NCI-H226 (cell line): ENCODE results near the gene STARD8.

ENCODE experiments used
- DNase-seq: peaks from one replicate; pipeline ENCODE4 v3.0.0-alpha.2; 2015

Gene STARD8

GRCh38 chrX:68754406-68754805, 106.9 kb downstream of the STARD8 start:
- DNase-seq = no peak

DNA sequence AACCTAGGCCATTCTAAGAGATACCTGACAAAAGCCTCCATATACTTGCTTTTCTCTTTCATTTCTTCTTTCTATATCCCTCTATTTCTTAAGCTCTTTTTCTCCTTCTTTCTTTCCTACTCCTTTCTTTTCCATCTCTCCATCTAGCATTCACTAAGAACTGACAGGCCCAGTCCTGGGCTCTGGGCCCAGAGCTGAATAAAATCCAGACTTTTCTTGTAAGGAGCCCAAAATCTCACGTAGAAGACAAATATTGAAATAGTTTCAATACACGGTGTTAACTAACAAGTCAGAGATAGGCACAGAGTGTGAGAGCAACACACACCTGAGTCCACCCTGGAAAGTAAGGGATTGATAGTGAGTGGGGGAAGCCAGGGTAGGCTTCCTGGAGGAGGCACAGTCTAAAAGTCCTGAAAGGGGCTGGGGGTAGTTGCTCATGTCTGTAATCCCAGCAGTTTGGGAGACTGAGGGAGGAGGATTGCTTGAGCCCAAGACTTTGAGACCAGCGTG, 108.2 kb downstream of the STARD8 start:
- DNase-seq = no peak

GRCh38 chrX:68757331-68757730, 109.9 kb downstream of the STARD8 start:
- no peak for DNase-seq

DNA sequence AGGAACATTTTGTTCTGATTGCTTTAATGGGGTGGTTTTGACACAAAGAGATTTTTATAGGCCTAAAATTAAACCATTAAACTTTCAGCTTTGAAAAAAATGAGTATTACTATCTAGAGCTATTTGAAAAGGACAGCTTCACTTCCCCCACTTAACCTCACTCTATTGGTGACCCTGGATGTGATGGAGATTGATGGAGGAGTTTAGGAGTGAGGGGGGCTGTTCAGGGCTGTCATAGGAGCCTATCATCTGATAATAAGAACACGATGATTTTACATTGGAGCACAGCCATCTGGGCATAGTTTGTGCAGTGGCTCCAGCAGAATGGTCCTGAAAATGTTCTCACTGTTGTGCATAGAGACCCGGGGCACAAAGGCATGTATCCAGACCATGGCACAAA, 110.3 kb downstream of the STARD8 start:
- DNase-seq = no peak

DNA sequence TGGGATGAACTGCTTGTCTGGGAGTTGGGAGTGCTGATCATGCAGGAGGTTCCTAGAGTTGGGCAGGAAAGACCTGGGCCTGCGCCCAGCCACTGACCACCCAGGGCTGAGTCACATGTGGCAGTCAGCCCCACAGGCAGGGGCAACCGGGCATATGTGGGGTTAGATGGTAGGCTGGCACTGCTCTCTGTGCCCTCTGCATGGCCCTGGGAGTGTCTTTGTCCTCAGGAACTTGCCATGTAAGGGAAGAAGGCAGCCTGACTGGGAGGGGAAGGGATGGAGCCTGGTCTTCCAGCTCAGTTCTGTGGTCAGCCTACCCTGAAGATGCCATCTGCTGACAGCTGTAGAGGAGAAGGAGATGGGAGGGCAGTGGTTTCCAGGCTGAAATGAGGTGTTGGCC, 111.2 kb downstream of the STARD8 start:
- DNase-seq = no peak

GRCh38 chrX:68761086-68761485, 113.6 kb downstream of the STARD8 start:
- DNase-seq = no peak

DNA sequence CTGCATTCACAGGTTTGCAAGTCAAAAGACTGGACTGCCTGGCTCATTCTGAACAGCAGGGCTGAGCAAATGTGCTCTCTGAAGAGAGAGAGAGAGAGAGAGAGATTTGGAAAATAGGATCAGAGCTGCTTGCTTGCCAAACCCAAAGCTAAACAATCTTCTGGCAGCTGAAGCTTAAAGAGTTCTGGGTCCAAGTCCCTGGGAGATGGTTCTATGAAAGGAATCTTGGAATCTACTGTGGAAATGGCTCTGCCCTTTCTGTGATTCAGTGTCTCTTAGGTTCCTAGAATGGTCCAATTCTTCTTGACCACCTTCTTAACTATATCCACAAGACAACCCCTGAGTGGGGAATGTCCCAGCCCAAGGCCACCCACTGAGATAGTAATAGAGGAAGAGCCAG, 115.3 kb downstream of the STARD8 start:
- no peak for DNase-seq

GRCh38 chrX:68763481-68763880, 116.0 kb downstream of the STARD8 start:
- no peak for DNase-seq
